Vagina (tissue), 2 donors: ENCODE results near the gene SERGEF.

Experiments
- POLR2A ChIP-seq, 2 donors: fragments of 450-650 bp; IDR thresholded peaks; one replicate each; pipeline ENCODE4 v1.6.1; 2017; ENCODE audit warnings: antibody characterized with exemption in 2 of 2, mild to moderate bottlenecking in 2 of 2, moderate library complexity in 2 of 2
- POLR2AphosphoS5 ChIP-seq, 2 donors: sonication (generic); formaldehyde crosslinking; IDR thresholded peaks; one replicate each; pipeline ENCODE4 v1.9.0; 2017; ENCODE audit warnings: antibody characterized with exemption in 2 of 2, mild to moderate bottlenecking in 2 of 2, low read depth in 1 of 2; ENCODE audit not compliant: insufficient read depth in 1 of 2
- TF ChIP-seq, protein P1 (sequence below), 3 experiments: fragments of 450-650 bp in 2 of 3; fragments of 200-600 bp in 1 of 3; sonication (generic) in 1 of 3; IDR thresholded peaks; one replicate each; pipeline ENCODE4 v1.5.1; 2017 to 2019; ENCODE audit warnings: antibody characterized with exemption in 3 of 3, mild to moderate bottlenecking in 2 of 3, moderate library complexity in 2 of 3

DNA sequence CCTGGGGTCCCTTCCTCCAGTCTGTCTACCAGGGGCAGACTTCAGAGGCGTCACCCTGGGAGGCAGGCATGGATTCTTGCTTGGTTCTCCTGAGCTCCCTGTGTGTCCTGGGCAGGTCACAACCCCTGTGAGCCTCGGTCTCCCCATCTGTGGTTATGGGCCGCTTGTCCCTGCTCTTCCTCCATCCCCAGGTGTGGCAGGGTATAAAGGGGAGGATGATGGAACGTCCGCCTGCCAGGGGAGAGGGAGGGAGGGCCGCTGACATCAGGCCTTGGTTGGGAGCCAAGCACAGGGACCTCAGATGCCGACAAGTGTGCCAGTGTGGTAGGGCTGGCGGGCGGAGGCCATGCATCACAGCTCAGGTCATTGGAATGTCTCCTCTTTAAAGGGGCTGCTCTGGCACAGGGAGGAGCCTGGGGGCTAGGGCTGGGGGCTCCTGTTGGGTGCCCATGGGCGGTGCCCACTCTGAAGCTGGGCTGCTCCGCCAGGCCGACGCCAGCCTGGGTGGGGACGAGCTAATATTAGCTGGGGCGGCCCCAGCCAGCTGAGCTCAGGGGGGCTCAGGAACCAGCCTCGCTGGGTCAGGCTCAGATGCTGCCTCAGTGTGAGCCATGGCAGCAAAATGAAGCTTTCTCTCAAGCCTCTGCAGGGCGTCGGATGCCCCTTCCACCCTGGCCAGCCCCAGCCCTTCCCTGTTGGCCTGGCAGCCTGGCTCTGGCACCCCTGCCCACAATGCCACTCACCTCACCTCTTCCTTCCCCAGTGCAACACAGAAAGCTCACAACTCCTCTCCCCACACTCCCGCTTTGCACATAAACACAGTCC lies 265.5 kb downstream of the SERGEF start:
- TF ChIP-seq POLR2A (IDR thresholded peaks at IDR 0.05) (no peak), POLR2AphosphoS5 (IDR thresholded peaks at IDR 0.05; ENCODE audit: insufficient read depth in 1 of 2, low read depth in 1 of 2) (no peak)
- TF ChIP-seq, protein P1, sequence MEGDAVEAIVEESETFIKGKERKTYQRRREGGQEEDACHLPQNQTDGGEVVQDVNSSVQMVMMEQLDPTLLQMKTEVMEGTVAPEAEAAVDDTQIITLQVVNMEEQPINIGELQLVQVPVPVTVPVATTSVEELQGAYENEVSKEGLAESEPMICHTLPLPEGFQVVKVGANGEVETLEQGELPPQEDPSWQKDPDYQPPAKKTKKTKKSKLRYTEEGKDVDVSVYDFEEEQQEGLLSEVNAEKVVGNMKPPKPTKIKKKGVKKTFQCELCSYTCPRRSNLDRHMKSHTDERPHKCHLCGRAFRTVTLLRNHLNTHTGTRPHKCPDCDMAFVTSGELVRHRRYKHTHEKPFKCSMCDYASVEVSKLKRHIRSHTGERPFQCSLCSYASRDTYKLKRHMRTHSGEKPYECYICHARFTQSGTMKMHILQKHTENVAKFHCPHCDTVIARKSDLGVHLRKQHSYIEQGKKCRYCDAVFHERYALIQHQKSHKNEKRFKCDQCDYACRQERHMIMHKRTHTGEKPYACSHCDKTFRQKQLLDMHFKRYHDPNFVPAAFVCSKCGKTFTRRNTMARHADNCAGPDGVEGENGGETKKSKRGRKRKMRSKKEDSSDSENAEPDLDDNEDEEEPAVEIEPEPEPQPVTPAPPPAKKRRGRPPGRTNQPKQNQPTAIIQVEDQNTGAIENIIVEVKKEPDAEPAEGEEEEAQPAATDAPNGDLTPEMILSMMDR (IDR thresholded peaks at IDR 0.05), result no peak
